Raji (cell line): ENCODE measurements around the gene RAB24.

Experiments
- POLR2A ChIP-seq: IDR thresholded peaks from 2 replicates; pipeline ENCODE4 v1.6.1; 2011; ENCODE audit warnings: low read depth, low read length, control low read depth; ENCODE audit not compliant: insufficient read depth

The RAB24 gene

GRCh38 chr5:177308740-177309139, 5.2 kb upstream of the RAB24 start:
- no peak for TF ChIP-seq POLR2A

DNA sequence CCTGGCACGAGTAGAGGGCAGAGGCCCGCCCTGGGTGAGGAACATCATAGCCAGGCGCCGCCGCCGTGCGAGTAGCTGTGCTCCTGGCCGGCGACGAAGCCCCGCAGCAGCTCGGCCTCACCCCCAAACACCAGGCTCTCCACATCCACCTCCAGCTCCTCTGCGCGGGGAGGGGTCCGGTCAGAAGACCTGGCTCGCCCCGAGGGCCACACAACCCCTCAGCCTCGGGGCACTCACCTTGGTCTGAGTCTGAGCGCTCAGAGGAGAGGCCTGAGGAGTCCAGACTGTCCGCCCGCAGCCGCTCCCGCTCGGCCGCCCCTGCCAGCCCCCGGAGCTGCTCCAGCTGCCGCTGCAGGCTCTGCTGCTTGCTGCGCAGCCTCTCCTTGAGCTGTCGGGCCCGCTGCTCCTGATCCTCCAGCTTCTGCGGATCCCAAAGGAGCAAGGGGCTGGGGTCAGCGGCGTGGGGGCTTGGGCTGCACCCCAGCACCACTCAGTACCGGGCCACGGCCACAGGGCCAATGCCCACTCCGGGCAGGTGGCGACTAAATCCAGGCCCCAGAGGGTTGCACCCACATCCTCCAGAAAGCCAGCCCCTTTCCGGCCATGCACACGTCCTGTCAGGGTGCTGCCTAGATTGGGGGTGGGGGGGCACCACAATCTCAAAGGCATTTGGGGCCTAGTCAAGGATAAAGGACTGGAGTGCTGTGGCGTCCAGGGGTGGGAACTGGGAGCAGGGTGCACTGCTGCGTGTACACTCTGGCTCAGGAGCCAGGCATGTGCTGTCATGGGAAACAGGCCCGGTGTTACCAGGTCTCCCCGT, 4.2 kb upstream of the RAB24 start:
- 0 out of 2 replicates have a peak, but pooled peaks have one; percentile 29 for TF ChIP-seq POLR2A

DNA sequence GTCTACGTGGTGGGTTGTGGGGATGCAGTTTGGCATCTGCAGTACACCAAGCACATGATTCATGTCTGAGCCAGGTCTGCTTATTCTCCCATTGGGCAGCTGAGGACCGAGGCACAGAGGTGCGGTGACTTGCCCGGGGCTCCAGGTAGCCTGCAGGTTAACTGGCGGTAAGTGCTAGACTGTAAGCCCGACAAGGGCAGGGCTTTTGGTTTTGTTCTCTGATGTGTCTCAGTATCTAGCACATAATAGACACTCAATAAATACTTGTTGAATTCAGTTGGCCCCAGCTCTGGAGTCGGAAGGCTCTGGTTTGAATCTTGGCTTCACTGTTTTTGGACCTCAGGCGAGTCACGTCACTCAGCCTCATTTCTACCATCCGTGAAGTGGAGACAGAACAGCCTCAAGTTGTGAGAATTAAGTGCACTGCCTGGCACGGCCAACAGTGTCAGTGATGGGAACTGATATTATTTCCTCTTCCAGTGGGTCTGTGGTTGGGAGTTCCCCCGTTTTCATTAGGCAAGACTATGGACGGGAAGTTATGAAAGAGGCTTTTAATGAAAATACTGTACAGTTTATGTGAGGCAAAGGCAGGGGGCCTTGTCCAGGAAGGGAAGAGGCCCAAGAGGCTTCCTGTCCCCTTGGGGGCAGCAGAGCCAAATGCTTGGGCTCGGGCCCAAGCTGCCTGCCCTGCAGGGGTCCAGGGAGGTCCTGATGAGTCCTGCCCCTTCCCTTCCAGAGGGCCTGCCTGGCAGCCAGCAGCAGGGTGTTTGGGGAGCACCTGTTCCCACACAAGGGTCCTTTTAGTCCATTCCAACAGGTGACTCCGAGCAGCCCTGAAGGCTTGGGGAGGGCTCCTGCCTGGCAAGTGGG, 3.4 kb upstream of the RAB24 start:
- 0 out of 2 replicates have a peak, but pooled peaks have one; percentile 32 for TF ChIP-seq POLR2A

DNA sequence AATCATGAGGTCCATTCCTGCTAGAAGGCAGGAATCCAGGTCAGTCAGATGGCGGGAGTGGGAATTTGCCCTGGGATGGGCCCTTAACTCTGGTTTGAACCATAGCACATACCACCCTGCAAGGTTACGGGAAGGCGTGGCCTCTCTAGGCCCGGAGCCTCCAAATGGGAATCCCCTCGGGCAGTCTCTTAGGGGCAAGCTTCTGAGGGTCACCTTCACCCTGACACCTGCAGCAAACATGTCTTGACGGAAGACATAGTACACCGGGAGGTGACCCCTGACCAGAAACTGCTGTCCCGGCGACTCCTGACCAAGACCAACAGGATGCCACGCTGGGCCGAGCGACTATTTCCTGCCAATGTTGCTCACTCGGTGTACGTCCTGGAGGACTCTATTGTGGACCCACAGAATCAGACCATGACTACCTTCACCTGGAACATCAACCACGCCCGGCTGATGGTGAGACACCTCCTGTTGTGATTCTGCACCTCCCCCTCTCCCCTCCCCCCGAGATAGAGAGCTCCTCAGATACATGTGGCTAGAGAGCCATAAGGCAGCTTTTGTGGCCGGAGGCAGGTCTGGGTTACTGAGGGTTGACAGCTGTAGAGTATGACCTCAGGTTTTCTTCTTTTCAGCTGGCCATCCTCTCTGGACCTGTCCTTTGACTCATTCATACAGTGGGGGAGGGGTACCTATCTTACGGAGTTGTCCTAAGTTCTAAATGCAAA, 1.0 kb upstream of the RAB24 start:
- no peak for TF ChIP-seq POLR2A

GRCh38 chr5:177303925-177304391, 439 bp upstream of the RAB24 start:
- TF ChIP-seq POLR2A: no peak

DNA sequence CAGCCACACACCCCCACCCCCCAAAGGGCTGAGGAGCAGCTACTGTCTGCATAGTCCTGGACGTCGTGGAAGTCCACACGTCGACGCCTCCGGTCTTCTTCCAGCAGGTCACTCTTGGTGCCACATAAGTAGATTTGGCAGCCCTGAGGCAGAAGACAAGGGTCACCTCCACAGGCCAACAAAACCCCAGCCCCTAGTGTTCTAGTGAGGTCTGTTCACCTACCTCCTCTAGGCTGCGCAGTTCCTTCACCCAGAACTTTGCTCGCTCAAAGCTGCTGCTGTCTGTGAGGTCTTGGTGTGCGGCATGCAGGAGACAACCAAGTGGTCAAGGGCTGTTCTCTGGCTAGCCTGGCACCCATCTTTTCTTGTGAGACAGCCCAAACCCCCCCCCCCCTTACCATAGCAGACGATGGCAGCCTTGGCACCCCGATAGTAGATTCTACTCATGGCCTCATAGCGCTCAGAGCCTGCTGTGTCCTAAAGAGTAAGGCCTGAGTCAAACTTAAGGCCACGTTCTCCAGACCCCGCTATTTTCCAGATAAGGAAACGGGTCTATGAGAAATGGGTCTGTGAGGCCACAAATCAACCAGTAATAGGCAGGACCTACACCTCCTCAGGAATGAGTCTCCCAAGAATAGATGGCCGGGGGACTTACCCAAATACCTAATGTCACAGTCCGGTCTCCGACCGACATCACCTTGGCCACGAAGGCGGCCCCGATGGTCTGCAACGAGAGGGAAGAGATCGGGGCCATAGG, 987 bp downstream of the RAB24 start:
- no peak for TF ChIP-seq POLR2A

DNA sequence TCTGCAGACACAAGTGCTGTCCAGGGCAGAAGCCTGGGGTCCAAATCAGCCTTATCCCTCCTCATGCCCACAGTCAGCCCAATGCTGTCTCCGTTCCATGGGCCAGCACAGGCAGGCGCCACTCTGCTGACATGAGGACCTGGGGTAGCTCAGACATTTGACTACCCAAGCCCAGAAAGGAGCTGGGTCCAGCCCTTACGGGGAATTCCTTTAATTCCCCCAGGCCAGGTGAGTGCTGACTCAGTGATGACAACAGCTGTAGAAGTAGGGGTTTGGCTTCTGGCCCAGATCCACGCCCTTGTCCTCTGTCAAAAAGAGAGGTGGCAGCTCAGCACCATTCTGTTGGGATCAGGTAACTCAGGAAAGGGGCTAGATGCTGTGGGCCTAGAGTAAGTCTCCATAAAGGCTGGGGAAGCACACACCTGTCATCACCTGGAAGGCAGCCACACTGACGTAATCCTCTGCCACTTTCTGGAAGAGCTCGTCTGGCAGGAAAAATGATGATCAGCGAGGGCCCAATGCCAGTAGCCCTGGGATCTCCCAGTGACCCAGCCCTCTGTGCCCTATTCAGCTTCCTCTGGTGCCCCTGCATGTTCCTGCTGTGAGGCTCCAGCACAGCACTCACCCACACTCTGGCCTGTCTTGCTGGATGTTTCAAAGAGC, 1.9 kb downstream of the RAB24 start:
- TF ChIP-seq POLR2A: no peak

GRCh38 chr5:177300951-177301350, 2.6 kb downstream of the RAB24 start:
- TF ChIP-seq POLR2A: no peak

DNA sequence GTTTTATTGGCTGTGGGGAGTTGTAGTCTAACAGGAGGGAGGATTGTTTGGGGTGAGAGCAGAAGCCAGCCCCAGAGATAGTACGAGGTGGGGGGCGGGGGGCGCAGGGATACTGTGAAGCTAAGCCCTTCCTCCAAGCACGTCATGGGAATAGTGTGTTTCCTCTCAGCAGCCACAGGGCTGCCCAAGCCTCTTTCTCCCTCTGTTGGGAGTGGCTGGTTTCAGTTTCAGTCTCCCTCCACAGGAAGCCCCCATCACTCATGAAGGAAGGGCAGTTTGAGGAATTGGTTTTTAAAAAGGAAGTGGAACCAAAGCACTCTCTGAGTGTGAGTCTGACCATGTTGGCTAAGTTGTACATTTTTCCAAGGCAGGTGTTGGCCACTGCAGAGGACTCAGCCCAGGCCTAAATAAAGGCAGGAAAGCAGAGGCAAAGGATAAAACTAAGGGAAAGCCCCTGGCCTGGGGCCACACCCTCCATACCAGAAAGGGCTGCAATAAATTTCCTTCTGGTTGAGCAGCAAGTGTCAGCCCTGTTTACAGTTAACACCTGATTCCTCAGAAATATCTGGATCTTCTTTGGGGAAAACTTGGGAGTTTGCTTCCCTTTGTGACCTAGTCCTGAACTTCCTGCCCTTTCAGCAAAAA, 3.2 kb downstream of the RAB24 start:
- no peak for TF ChIP-seq POLR2A

- TF ChIP-seq POLR2A: no peak
These were observed 3.8 kb downstream of the RAB24 start for GRCh38 chr5:177299697-177300096.

GRCh38 chr5:177297922-177298321, 5.6 kb downstream of the RAB24 start:
- no peak for TF ChIP-seq POLR2A

GRCh38 chr5:177296581-177296980, 6.9 kb downstream of the RAB24 start:
- TF ChIP-seq POLR2A: no peak

DNA sequence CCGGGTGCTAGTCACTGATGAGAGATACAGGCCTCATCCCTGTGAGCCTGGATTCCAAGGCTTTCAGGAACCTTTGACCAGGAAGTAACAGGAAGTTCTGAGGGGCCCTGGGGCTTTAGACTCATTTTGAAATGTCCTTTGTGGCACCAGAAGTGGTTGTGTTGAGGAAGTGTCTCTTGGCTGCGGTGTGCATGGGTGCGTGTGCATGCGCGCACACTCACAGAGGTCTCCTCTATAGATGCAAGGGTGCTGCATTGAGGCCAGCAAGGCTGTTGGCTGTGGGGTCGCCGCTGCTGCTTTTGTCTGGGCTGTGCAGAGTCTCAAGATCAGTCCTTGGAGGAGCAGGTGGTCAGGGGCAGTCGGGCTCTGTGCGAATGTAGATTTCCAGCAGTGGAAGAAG, 7.6 kb downstream of the RAB24 start:
- no peak for TF ChIP-seq POLR2A
